Neuronal stem cell (in vitro differentiated cells): Measurements from ENCODE around the gene WDR72.

Source experiments
- DNase-seq: peaks from one replicate; pipeline ENCODE4 v3.0.0-alpha.2; 2013; ENCODE audit warnings: low spot score
- H2AFZ ChIP-seq: one replicate; pipeline ENCODE4 v1.6.1; 2013; ENCODE audit warnings: mild to moderate bottlenecking, low read length, inconsistent platforms
- H2AK5ac ChIP-seq: 2 replicates; pipeline ENCODE4 v1.6.1; 2013; ENCODE audit warnings: low read depth, mild to moderate bottlenecking, inconsistent platforms, low read length, moderate library complexity, mixed read lengths
- H2BK120ac ChIP-seq: 2 replicates; pipeline ENCODE4 v1.6.1; 2013; ENCODE audit warnings: low read depth, mild to moderate bottlenecking, inconsistent platforms, low read length, moderate library complexity, mixed read lengths
- H2BK12ac ChIP-seq: one replicate; pipeline ENCODE4 v1.6.1; 2013; ENCODE audit warnings: low read length, inconsistent platforms
- H2BK15ac ChIP-seq: 2 replicates; pipeline ENCODE4 v1.6.1; 2013; ENCODE audit warnings: mild to moderate bottlenecking, low read length, inconsistent platforms, mixed read lengths
- H2BK5ac ChIP-seq: one replicate; pipeline ENCODE4 v1.6.1; 2013; ENCODE audit warnings: inconsistent platforms, mild to moderate bottlenecking, low read length, moderate library complexity
- H3K14ac ChIP-seq: one replicate; pipeline ENCODE4 v1.6.1; 2013; ENCODE audit warnings: low read length, inconsistent platforms
- H3K18ac ChIP-seq: 2 replicates; pipeline ENCODE4 v1.6.1; 2013; ENCODE audit warnings: low read length, inconsistent platforms
- H3K23ac ChIP-seq: 2 replicates; pipeline ENCODE4 v1.6.1; 2013; ENCODE audit warnings: low read depth, mild to moderate bottlenecking, mixed read lengths, low read length, inconsistent platforms; ENCODE audit not compliant: poor library complexity
- H3K27ac ChIP-seq: replicated peaks from 3 replicates; pipeline ENCODE4 v1.5.1; 2013; ENCODE audit warnings: low read length, inconsistent platforms
- H3K27me3 ChIP-seq, 3 experiments: 2 replicates each; pipeline ENCODE4 v1.6.1; 2013; ENCODE audit warnings: low read length in 3 of 3, mild to moderate bottlenecking in 2 of 3, inconsistent platforms in 1 of 3, low read depth in 1 of 3, mixed read lengths in 1 of 3, moderate library complexity in 1 of 3; ENCODE audit not compliant: control insufficient read depth in 3 of 3, insufficient read depth in 3 of 3
- H3K36me3 ChIP-seq, 2 donors: replicated peaks in 1 of 2; 2 replicates each; pipeline ENCODE4 v1.6.1; 2013; ENCODE audit warnings: low read length in 2 of 2; ENCODE audit not compliant: control insufficient read depth in 2 of 2, insufficient read depth in 2 of 2
- H3K4ac ChIP-seq: 2 replicates; pipeline ENCODE4 v1.6.1; 2013; ENCODE audit warnings: inconsistent platforms, mild to moderate bottlenecking, low read length, moderate library complexity
- H3K4me1 ChIP-seq, 2 donors: 1 replicate in 1 of 2; 2 replicates in 1 of 2; pipeline ENCODE4 v1.6.1; 2013; ENCODE audit warnings: low read length in 2 of 2, low read depth in 1 of 2; ENCODE audit not compliant: control insufficient read depth in 2 of 2, insufficient read depth in 1 of 2
- H3K4me2 ChIP-seq: one replicate; pipeline ENCODE4 v1.6.1; 2013; ENCODE audit warnings: mild to moderate bottlenecking, low read length, inconsistent platforms; ENCODE audit not compliant: insufficient read depth, poor library complexity, severe bottlenecking
- H3K4me3 ChIP-seq, 2 donors: 2 replicates each; pipeline ENCODE4 v1.5.1; 2013; ENCODE audit warnings: low read length in 2 of 2, mild to moderate bottlenecking in 2 of 2, inconsistent platforms in 1 of 2, moderate library complexity in 1 of 2
- H3K79me1 ChIP-seq: one replicate; pipeline ENCODE4 v1.6.1; 2013; ENCODE audit warnings: low read depth, mild to moderate bottlenecking, inconsistent platforms, low read length, moderate library complexity
- H3K9ac ChIP-seq: one replicate; pipeline ENCODE4 v1.6.1; 2013; ENCODE audit warnings: mild to moderate bottlenecking, low read depth, low read length, inconsistent platforms; ENCODE audit not compliant: poor library complexity
- H3K9me3 ChIP-seq, 2 donors: replicated peaks in 1 of 2; 2 replicates each; pipeline versions ENCODE3 to v1.6.1; 2013; ENCODE audit warnings: low read length in 2 of 2, mild to moderate bottlenecking in 2 of 2, inconsistent platforms in 1 of 2, low read depth in 1 of 2, mixed read lengths in 1 of 2, moderate library complexity in 1 of 2; ENCODE audit not compliant: control insufficient read depth in 2 of 2, insufficient read depth in 1 of 2
- H4K8ac ChIP-seq: one replicate; pipeline ENCODE4 v1.6.1; 2013; ENCODE audit warnings: low read depth, mild to moderate bottlenecking, inconsistent platforms, low read length, moderate library complexity
- H4K91ac ChIP-seq: one replicate; pipeline ENCODE4 v1.6.1; 2013; ENCODE audit warnings: low read length, low read depth, mild to moderate bottlenecking, inconsistent platforms; ENCODE audit not compliant: poor library complexity
- WGBS, 2 donors: extraction: QIAGEN DNeasy Blood & Tissue Kit; methylation state at CpG; one replicate each; pipeline ENCODE4 v1.1.7; 2013; ENCODE audit warnings: missing lambda C conversion rate in 2 of 2, mixed read lengths in 1 of 2; ENCODE audit not compliant: insufficient read length in 2 of 2, insufficient replicate concordance in 1 of 2; ENCODE audit errors: extremely low coverage in 2 of 2; 5-methylcytosine and 5-hydroxymethylcytosine counted together

Gene WDR72

GRCh38 chr15:53576841-53577240, 182.6 kb downstream of the WDR72 start:
- DNase-seq = no peak
- Histone ChIP-seq H2BK15ac (no peak overlapping the region), H2BK120ac (no peak overlapping the region), H3K9me3 (no peaks in the 10 kb centered on the region), H2BK12ac (no peak overlapping the region), H3K27me3 (no peaks in the 10 kb centered on the region), H3K9ac (no peak overlapping the region), H3K14ac (no peak overlapping the region), H4K8ac (no peak overlapping the region), H3K4me1 (no peaks in the 10 kb centered on the region), H3K23ac (no peak overlapping the region), H3K79me1 (no peaks in the 10 kb centered on the region), H2BK5ac (no peak overlapping the region), H3K4me2 (no peak overlapping the region), H3K18ac (no peak overlapping the region), H2AK5ac (no peak overlapping the region), H3K4me3 (no peak overlapping the region), H2AFZ (no peak overlapping the region), H3K36me3 (no peaks in the 10 kb centered on the region), H3K4ac (no peak overlapping the region), H3K27ac (no peak overlapping the region), H4K91ac (no peak overlapping the region)
- no CpG with 5 or more reads among the region's 1 CpG for WGBS, 2 donors

- Histone ChIP-seq H4K91ac (no peak overlapping the region), H3K9ac (no peak overlapping the region), H3K14ac (no peak overlapping the region), H3K36me3 (no peaks in the 10 kb centered on the region), H2BK15ac (no peak overlapping the region), H2BK120ac (no peak overlapping the region), H3K4ac (no peak overlapping the region), H3K4me3 (no peak overlapping the region), H2BK12ac (no peak overlapping the region), H3K4me2 (no peak overlapping the region), H3K4me1 (no peaks in the 10 kb centered on the region), H2BK5ac (no peak overlapping the region), H3K9me3 (peaks cover 0 to 6% of the 10 kb centered on the region in 2 donors), H3K79me1 (no peaks in the 10 kb centered on the region), H3K18ac (no peak overlapping the region), H3K27me3 (no peaks in the 10 kb centered on the region), H3K27ac (no peak overlapping the region), H4K8ac (no peak overlapping the region), H3K23ac (no peak overlapping the region), H2AK5ac (no peak overlapping the region), H2AFZ (no peak overlapping the region)
- DNase-seq = no peak
Observed at GRCh38 chr15:53573091-53573490, 186.4 kb downstream of the WDR72 start.

- no peak overlapping the region for H2BK12ac ChIP-seq
- no peak overlapping the region for H3K9ac ChIP-seq
- no peak overlapping the region for H3K14ac ChIP-seq
- no peak overlapping the region for H2BK120ac ChIP-seq
- no peak overlapping the region for H3K4me2 ChIP-seq
- H4K8ac ChIP-seq = no peak overlapping the region
- no peak overlapping the region for H2BK5ac ChIP-seq
- no peak overlapping the region for H3K18ac ChIP-seq
- no peak overlapping the region for H3K27ac ChIP-seq
- H2AK5ac ChIP-seq = no peak overlapping the region
- no peak overlapping the region for H2BK15ac ChIP-seq
- no peaks in the 10 kb centered on the region for H3K4me1 ChIP-seq
- WGBS, 2 donors = no CpG with 5 or more reads among the region's 3 CpGs
- no peak overlapping the region for H3K4ac ChIP-seq
- H3K79me1 ChIP-seq = no peaks in the 10 kb centered on the region
- no peak overlapping the region for H3K4me3 ChIP-seq
- no peak overlapping the region for H4K91ac ChIP-seq
- H3K23ac ChIP-seq = no peak overlapping the region
- H3K27me3 ChIP-seq = no peaks in the 10 kb centered on the region
- DNase-seq = no peak
- no peaks in the 10 kb centered on the region for H3K36me3 ChIP-seq
- peaks cover 0 to 6% of the 10 kb centered on the region in 2 donors for H3K9me3 ChIP-seq
- no peak overlapping the region for H2AFZ ChIP-seq
Observed at GRCh38 chr15:53569751-53570480, 189.5 kb downstream of the WDR72 start.

- H3K14ac ChIP-seq = no peak overlapping the region
- H2AFZ ChIP-seq = no peak overlapping the region
- no peak overlapping the region for H2BK5ac ChIP-seq
- H3K4ac ChIP-seq = no peak overlapping the region
- no peaks in the 10 kb centered on the region for H3K4me1 ChIP-seq
- no peak overlapping the region for H3K9ac ChIP-seq
- no peak overlapping the region for H2AK5ac ChIP-seq
- no peak overlapping the region for H4K91ac ChIP-seq
- WGBS, 2 donors = no CpG with 5 or more reads among the region's 4 CpGs
- no peak overlapping the region for H3K4me2 ChIP-seq
- no peak overlapping the region for H3K27ac ChIP-seq
- peaks cover 0 to 3% (median 0%) of the 10 kb centered on the region in 3 experiments for H3K27me3 ChIP-seq
- H2BK120ac ChIP-seq = no peak overlapping the region
- H3K4me3 ChIP-seq = no peak overlapping the region
- no peaks in the 10 kb centered on the region for H3K79me1 ChIP-seq
- no peak overlapping the region for H2BK12ac ChIP-seq
- no peak overlapping the region for H3K23ac ChIP-seq
- no peaks in the 10 kb centered on the region for H3K36me3 ChIP-seq
- peaks cover 0 to 6% of the 10 kb centered on the region in 2 donors for H3K9me3 ChIP-seq
- DNase-seq = no peak
- H4K8ac ChIP-seq = no peak overlapping the region
- H2BK15ac ChIP-seq = no peak overlapping the region
- no peak overlapping the region for H3K18ac ChIP-seq
Observed at GRCh38 chr15:53566912-53567311, 192.6 kb downstream of the WDR72 start.
